GOT3 (cell line): ENCODE measurements around the gene PRKG1.

Experiments
- DNase-seq: peaks from one replicate; lab custom pipeline; 2025; ENCODE audit warnings: mixed read lengths; lab: John Stamatoyannopoulos, UW

PRKG1 gene

GRCh38 chr10:51599647-51600046, 525.4 kb downstream of the PRKG1 start:
- no peak for DNase-seq

GRCh38 chr10:51602326-51602725, 528.0 kb downstream of the PRKG1 start:
- no peak for DNase-seq

GRCh38 chr10:51604579-51604978, 530.3 kb downstream of the PRKG1 start:
- DNase-seq, result no peak

- DNase-seq, result no peak
Observed at GRCh38 chr10:51606825-51607462, 532.7 kb downstream of the PRKG1 start.

- no peak for DNase-seq
Observed at GRCh38 chr10:51607463-51607835, 533.2 kb downstream of the PRKG1 start.

- DNase-seq, result no peak
Observed at GRCh38 chr10:51608211-51608610, 533.9 kb downstream of the PRKG1 start.

GRCh38 chr10:51615764-51616298, 541.5 kb downstream of the PRKG1 start:
- no peak for DNase-seq

- DNase-seq, result no peak
Observed at GRCh38 chr10:51617576-51618235, 543.4 kb downstream of the PRKG1 start.

- no peak for DNase-seq
Observed at GRCh38 chr10:51619365-51619764, 545.1 kb downstream of the PRKG1 start.

- no peak for DNase-seq
Observed at GRCh38 chr10:51620131-51620530, 545.8 kb downstream of the PRKG1 start.

- DNase-seq, result no peak
Observed at GRCh38 chr10:51624013-51624412, 549.7 kb downstream of the PRKG1 start.

GRCh38 chr10:51629934-51630639, 555.8 kb downstream of the PRKG1 start:
- no peak for DNase-seq

- no peak for DNase-seq
Observed at GRCh38 chr10:51630640-51631005, 556.3 kb downstream of the PRKG1 start.

GRCh38 chr10:51635436-51635835, 561.1 kb downstream of the PRKG1 start:
- DNase-seq, result no peak

- no peak for DNase-seq
Observed at GRCh38 chr10:51638211-51638610, 563.9 kb downstream of the PRKG1 start.

- DNase-seq, result no peak
Observed at GRCh38 chr10:51638737-51639136, 564.5 kb downstream of the PRKG1 start.

- DNase-seq, result no peak
Observed at GRCh38 chr10:51640120-51640819, 566.0 kb downstream of the PRKG1 start.

GRCh38 chr10:51642581-51642980, 568.3 kb downstream of the PRKG1 start:
- DNase-seq, result no peak

- DNase-seq, result no peak
Observed at GRCh38 chr10:51643734-51644133, 569.4 kb downstream of the PRKG1 start.

- DNase-seq, result no peak
Observed at GRCh38 chr10:51649064-51649463, 574.8 kb downstream of the PRKG1 start.

- no peak for DNase-seq
Observed at GRCh38 chr10:51651063-51651462, 576.8 kb downstream of the PRKG1 start.

- DNase-seq, result no peak
Observed at GRCh38 chr10:51653025-51653424, 578.7 kb downstream of the PRKG1 start.
